ENCODE results near the gene KCNJ3. TPM values are rescaled to one million over a fixed set of nuclear protein-coding genes. Genes with fewer than 3 reads are reported as not detected.

Gene KCNJ3
- total and polyA plus RNA-seq, 4 experiments from 2014 or later = not detected

- Histone ChIP-seq H3K4me1 (ENCODE audit: insufficient read depth, low read length) (no peaks in the 10 kb centered on the region), H3K4me3 (ENCODE audit: low read length in 2 of 2) (no peak overlapping the region), H3K36me3 (ENCODE audit: insufficient read depth, low read length) (no peaks in the 10 kb centered on the region), H3K27ac (ENCODE audit: low read depth, low read length) (no peak overlapping the region), H3K27me3 (ENCODE audit: insufficient read depth, low read length) (no peaks in the 10 kb centered on the region), H3K9me3 (ENCODE audit: control insufficient read depth in 1 of 2, low read length in 2 of 2) (no peaks in the 10 kb centered on the region)
- peaks cover 0 to 15% (median 8%) of the 10 kb centered on the region in 8 donors for H3K9me3 Mint-ChIP-seq
- POLR2A ChIA-PET (ENCODE audit: partially characterized antibody) = no interaction called here
- H3K27me3 Mint-ChIP-seq = peaks cover 4 to 19% of the 10 kb centered on the region in 2 donors
- intact Hi-C loops (cut with micrococcal nuclease) = no loop called here
- H3K4me3 Mint-ChIP-seq = no peak overlapping the region
- H3K4me1 Mint-ChIP-seq = peaks cover 0 to 3% (median 0%) of the 10 kb centered on the region in 4 donors
- DNase-seq = no peak
- CTCF ChIA-PET (ENCODE audit: partially characterized antibody) = no interaction called here
- H3K36me3 Mint-ChIP-seq = peaks cover 0 to 7% of the 10 kb centered on the region in 2 donors
- H3K27ac Mint-ChIP-seq = no peak overlapping the region
Observed at GRCh38 chr2:154696369-154696768, 2.1 kb upstream of the KCNJ3 start.

GRCh38 chr2:154696810-154697417, 1.6 kb upstream of the KCNJ3 start:
- ChIA-PET CTCF (ENCODE audit: partially characterized antibody) (no interaction called here), POLR2A (ENCODE audit: partially characterized antibody) (no interaction called here)
- H3K27me3 ChIP-seq (ENCODE audit: insufficient read depth, low read length) = no peaks in the 10 kb centered on the region
- no peaks in the 10 kb centered on the region for H3K36me3 ChIP-seq (ENCODE audit: insufficient read depth, low read length)
- DNase-seq = no peak
- Mint-ChIP-seq H3K27ac (no peak overlapping the region), H3K9me3 (peaks cover 0 to 15% (median 8%) of the 10 kb centered on the region in 8 donors), H3K36me3 (peaks cover 0 to 7% of the 10 kb centered on the region in 2 donors), H3K4me1 (peaks cover 0 to 3% (median 0%) of the 10 kb centered on the region in 4 donors), H3K27me3 (peaks cover 4 to 19% of the 10 kb centered on the region in 2 donors), H3K4me3 (no peak overlapping the region)
- no peak overlapping the region for H3K27ac ChIP-seq (ENCODE audit: low read depth, low read length)
- intact Hi-C loops (cut with micrococcal nuclease) = no loop called here
- H3K4me1 ChIP-seq (ENCODE audit: insufficient read depth, low read length) = no peaks in the 10 kb centered on the region
- H3K9me3 ChIP-seq (ENCODE audit: control insufficient read depth in 1 of 2, low read length in 2 of 2) = no peaks in the 10 kb centered on the region
- no peak overlapping the region for H3K4me3 ChIP-seq (ENCODE audit: low read length in 2 of 2)

GRCh38 chr2:154697418-154698252, 860 bp upstream of the KCNJ3 start:
- no peak overlapping the region for H3K4me3 Mint-ChIP-seq

GRCh38 chr2:154698721-154699574, 453 bp downstream of the KCNJ3 start:
- no peaks in the 10 kb centered on the region for H3K36me3 ChIP-seq (ENCODE audit: insufficient read depth, low read length)
- Mint-ChIP-seq H3K4me1 (peaks cover 0 to 3% (median 0%) of the 10 kb centered on the region in 4 donors), H3K36me3 (peaks cover 0 to 7% of the 10 kb centered on the region in 2 donors), H3K4me3 (no peak overlapping the region), H3K9me3 (peaks cover 0 to 14% (median 7%) of the 10 kb centered on the region in 8 donors), H3K27me3 (peaks cover 4 to 19% of the 10 kb centered on the region in 2 donors), H3K27ac (no peak overlapping the region)
- intact Hi-C loops (cut with micrococcal nuclease) = no loop called here
- no peak overlapping the region for H3K27ac ChIP-seq (ENCODE audit: low read depth, low read length)
- POLR2A ChIA-PET (ENCODE audit: partially characterized antibody) = no interaction called here
- CTCF ChIA-PET (ENCODE audit: partially characterized antibody) = no interaction called here
- DNase-seq = no peak
- no peaks in the 10 kb centered on the region for H3K4me1 ChIP-seq (ENCODE audit: insufficient read depth, low read length)
- no peaks in the 10 kb centered on the region for H3K27me3 ChIP-seq (ENCODE audit: insufficient read depth, low read length)
- no peak overlapping the region for H3K4me3 ChIP-seq (ENCODE audit: low read length in 2 of 2)
- no peaks in the 10 kb centered on the region for H3K9me3 ChIP-seq (ENCODE audit: control insufficient read depth in 1 of 2, low read length in 2 of 2)

More at GRCh38 chr2:154697418-154698252, 860 bp upstream of the KCNJ3 start:
- H3K27me3 ChIP-seq (ENCODE audit: insufficient read depth, low read length) = no peaks in the 10 kb centered on the region
- H3K9me3 ChIP-seq (ENCODE audit: control insufficient read depth in 1 of 2, low read length in 2 of 2) = no peaks in the 10 kb centered on the region
- H3K4me1 ChIP-seq (ENCODE audit: insufficient read depth, low read length) = no peaks in the 10 kb centered on the region
- ChIA-PET CTCF (ENCODE audit: partially characterized antibody) (no interaction called here), POLR2A (ENCODE audit: partially characterized antibody) (no interaction called here)
- H3K27me3 Mint-ChIP-seq = peaks cover 4 to 19% of the 10 kb centered on the region in 2 donors
- intact Hi-C loops (cut with micrococcal nuclease) = no loop called here
- no peak overlapping the region for H3K27ac ChIP-seq (ENCODE audit: low read depth, low read length)
- peaks cover 0 to 3% (median 0%) of the 10 kb centered on the region in 4 donors for H3K4me1 Mint-ChIP-seq
- peaks cover 0 to 15% (median 8%) of the 10 kb centered on the region in 8 donors for H3K9me3 Mint-ChIP-seq
- H3K27ac Mint-ChIP-seq = no peak overlapping the region
- H3K36me3 Mint-ChIP-seq = peaks cover 0 to 7% of the 10 kb centered on the region in 2 donors
- H3K36me3 ChIP-seq (ENCODE audit: insufficient read depth, low read length) = no peaks in the 10 kb centered on the region
- no peak overlapping the region for H3K4me3 ChIP-seq (ENCODE audit: low read length in 2 of 2)
- DNase-seq = no peak

- Histone ChIP-seq H3K27ac (ENCODE audit: low read depth, low read length) (no peak overlapping the region), H3K27me3 (ENCODE audit: insufficient read depth, low read length) (no peaks in the 10 kb centered on the region), H3K4me3 (ENCODE audit: low read length in 2 of 2) (no peak overlapping the region), H3K36me3 (ENCODE audit: insufficient read depth, low read length) (no peaks in the 10 kb centered on the region), H3K9me3 (ENCODE audit: control insufficient read depth in 1 of 2, low read length in 2 of 2) (no peaks in the 10 kb centered on the region), H3K4me1 (ENCODE audit: insufficient read depth, low read length) (no peaks in the 10 kb centered on the region)
- Mint-ChIP-seq H3K4me3 (no peak overlapping the region), H3K4me1 (peaks cover 0 to 3% (median 0%) of the 10 kb centered on the region in 4 donors), H3K27me3 (peaks cover 4 to 19% of the 10 kb centered on the region in 2 donors), H3K36me3 (peaks cover 0 to 7% of the 10 kb centered on the region in 2 donors), H3K27ac (no peak overlapping the region), H3K9me3 (peaks cover 0 to 14% (median 6%) of the 10 kb centered on the region in 8 donors)
- no peak for DNase-seq
- ChIA-PET CTCF (ENCODE audit: partially characterized antibody) (no interaction called here), POLR2A (ENCODE audit: partially characterized antibody) (no interaction called here)
- intact Hi-C loops (cut with micrococcal nuclease) = no loop called here
Observed at GRCh38 chr2:154699575-154699930, 1.1 kb downstream of the KCNJ3 start.

GRCh38 chr2:154700136-154700535, 1.6 kb downstream of the KCNJ3 start:
- Histone ChIP-seq H3K27me3 (ENCODE audit: insufficient read depth, low read length) (no peaks in the 10 kb centered on the region), H3K36me3 (ENCODE audit: insufficient read depth, low read length) (no peaks in the 10 kb centered on the region), H3K27ac (ENCODE audit: low read depth, low read length) (no peak overlapping the region), H3K4me1 (ENCODE audit: insufficient read depth, low read length) (no peaks in the 10 kb centered on the region), H3K9me3 (ENCODE audit: control insufficient read depth in 1 of 2, low read length in 2 of 2) (no peaks in the 10 kb centered on the region), H3K4me3 (ENCODE audit: low read length in 2 of 2) (no peak overlapping the region)
- Mint-ChIP-seq H3K36me3 (peaks cover 0 to 7% of the 10 kb centered on the region in 2 donors), H3K4me1 (peaks cover 0 to 3% (median 0%) of the 10 kb centered on the region in 4 donors), H3K4me3 (no peak overlapping the region), H3K27ac (no peak overlapping the region), H3K27me3 (peaks cover 4 to 19% of the 10 kb centered on the region in 2 donors), H3K9me3 (peaks cover 0 to 14% (median 6%) of the 10 kb centered on the region in 8 donors)
- ChIA-PET CTCF (ENCODE audit: partially characterized antibody) (no interaction called here), POLR2A (ENCODE audit: partially characterized antibody) (no interaction called here)
- intact Hi-C loops (cut with micrococcal nuclease) = no loop called here
- no peak for DNase-seq

- CTCF ChIA-PET (ENCODE audit: partially characterized antibody) = no interaction called here
- no peaks in the 10 kb centered on the region for H3K9me3 ChIP-seq (ENCODE audit: control insufficient read depth in 1 of 2, low read length in 2 of 2)
Observed at GRCh38 chr2:154704991-154705390, 6.5 kb downstream of the KCNJ3 start.

More at GRCh38 chr2:154704991-154705390, 6.5 kb downstream of the KCNJ3 start:
- H3K36me3 Mint-ChIP-seq = no peaks in the 10 kb centered on the region
- peaks cover 0 to 3% of the 10 kb centered on the region in 2 donors for H3K27me3 Mint-ChIP-seq
- Histone ChIP-seq H3K36me3 (ENCODE audit: insufficient read depth, low read length) (no peaks in the 10 kb centered on the region), H3K4me3 (ENCODE audit: low read length in 2 of 2) (no peak overlapping the region), H3K4me1 (ENCODE audit: insufficient read depth, low read length) (no peaks in the 10 kb centered on the region), H3K27ac (ENCODE audit: low read depth, low read length) (no peak overlapping the region), H3K27me3 (ENCODE audit: insufficient read depth, low read length) (no peaks in the 10 kb centered on the region)
- no peak for DNase-seq
- POLR2A ChIA-PET (ENCODE audit: partially characterized antibody) = no interaction called here
- intact Hi-C loops (cut with micrococcal nuclease) = no loop called here
- H3K4me1 Mint-ChIP-seq = no peaks in the 10 kb centered on the region
- peaks cover 0 to 3% (median 0%) of the 10 kb centered on the region in 8 donors for H3K9me3 Mint-ChIP-seq
- no peak overlapping the region for H3K4me3 Mint-ChIP-seq
- no peak overlapping the region for H3K27ac Mint-ChIP-seq
